Measurements from ENCODE around the gene NXPE2. TPM values are rescaled to one million over a fixed set of nuclear protein-coding genes. Genes with fewer than 3 reads are reported as not detected.
A peak's percentile ranks its signal among the peaks of the same experiment; 100 is the strongest.

NXPE2 gene
- total RNA-seq, 1 donor from 2014 or later: not detected

DNA sequence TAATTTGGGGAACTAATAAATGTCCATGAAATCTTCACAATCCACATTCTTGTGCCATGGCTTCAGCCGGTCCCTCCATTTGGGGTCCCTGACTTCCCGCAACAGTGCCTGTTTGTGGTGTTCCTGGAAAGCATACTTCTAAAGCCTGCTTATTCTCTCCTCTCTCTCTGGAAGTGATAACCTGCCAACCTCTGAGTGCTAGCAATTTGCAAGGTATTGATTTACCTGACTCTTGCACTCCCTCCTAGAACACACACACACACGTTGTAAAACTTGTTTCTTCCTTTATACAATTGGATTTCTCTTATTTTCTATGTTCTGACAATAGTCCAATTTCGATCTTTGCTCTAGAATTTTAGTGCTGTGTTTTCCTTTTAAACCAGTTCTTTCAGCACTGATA is 58.5 kb downstream of the NXPE2 start:
- TF ChIP-seq, protein P1, sequence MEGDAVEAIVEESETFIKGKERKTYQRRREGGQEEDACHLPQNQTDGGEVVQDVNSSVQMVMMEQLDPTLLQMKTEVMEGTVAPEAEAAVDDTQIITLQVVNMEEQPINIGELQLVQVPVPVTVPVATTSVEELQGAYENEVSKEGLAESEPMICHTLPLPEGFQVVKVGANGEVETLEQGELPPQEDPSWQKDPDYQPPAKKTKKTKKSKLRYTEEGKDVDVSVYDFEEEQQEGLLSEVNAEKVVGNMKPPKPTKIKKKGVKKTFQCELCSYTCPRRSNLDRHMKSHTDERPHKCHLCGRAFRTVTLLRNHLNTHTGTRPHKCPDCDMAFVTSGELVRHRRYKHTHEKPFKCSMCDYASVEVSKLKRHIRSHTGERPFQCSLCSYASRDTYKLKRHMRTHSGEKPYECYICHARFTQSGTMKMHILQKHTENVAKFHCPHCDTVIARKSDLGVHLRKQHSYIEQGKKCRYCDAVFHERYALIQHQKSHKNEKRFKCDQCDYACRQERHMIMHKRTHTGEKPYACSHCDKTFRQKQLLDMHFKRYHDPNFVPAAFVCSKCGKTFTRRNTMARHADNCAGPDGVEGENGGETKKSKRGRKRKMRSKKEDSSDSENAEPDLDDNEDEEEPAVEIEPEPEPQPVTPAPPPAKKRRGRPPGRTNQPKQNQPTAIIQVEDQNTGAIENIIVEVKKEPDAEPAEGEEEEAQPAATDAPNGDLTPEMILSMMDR (conservative IDR thresholded peaks at IDR 0.05; ENCODE audit: low read depth, low read length): no peak

DNA sequence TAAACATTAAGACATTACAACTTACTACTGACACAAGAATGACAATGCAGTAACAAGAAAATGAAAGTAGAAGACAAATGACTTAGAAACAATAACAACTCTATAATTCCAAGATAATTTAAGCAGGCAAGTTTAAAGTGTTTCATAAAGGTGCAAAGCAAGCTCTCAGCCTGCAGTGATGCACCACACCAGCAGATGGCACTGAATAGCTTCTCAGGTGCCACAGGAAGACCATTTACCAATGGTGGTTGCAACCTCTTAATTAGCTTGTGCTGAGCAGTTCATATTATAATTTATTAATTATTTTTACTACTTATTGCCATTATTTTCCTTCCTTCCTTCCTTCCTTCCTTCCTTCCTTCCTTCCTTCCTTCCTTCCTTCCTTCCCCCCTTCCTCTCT is 60.6 kb downstream of the NXPE2 start:
- TF ChIP-seq, protein P1 (conservative IDR thresholded peaks at IDR 0.05; ENCODE audit: low read depth, low read length): peak; percentile 87
- DNase-seq (ENCODE audit: low read depth): no peak
- no peak overlapping the region for H3K4me3 ChIP-seq (ENCODE audit: low read depth, low read length)

More for the DNA sequence above, 58.5 kb downstream of the NXPE2 start:
- H3K4me3 ChIP-seq (ENCODE audit: low read depth, low read length): no peak overlapping the region
- no peak for DNase-seq (ENCODE audit: low read depth)

DNA sequence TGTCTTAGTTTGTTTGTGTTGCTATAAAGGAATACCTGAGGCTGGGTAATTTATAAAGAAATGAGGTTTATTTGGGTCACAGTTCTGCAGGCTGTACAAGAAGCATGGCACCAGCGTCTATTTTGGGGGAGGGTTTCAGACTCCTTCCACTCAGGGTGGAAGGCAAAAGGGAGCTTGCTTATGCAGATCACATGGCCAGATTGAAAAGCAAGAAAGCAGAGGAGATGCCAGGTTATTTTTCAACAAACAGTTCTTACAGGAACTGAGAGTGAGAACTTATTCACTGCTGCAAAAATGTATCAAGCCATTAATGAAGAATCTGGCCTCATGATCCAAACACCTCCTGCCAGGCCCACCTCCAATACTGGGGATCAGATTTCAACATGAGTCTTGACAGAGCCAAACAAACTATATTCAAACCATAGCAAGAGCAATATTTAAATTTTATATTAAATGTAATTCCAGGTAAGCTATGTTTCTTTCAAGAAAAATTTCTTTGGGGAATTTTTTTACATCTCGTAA is 66.9 kb downstream of the NXPE2 start:
- H3K4me3 ChIP-seq (ENCODE audit: low read depth, low read length): no peak overlapping the region
- no peak for DNase-seq (ENCODE audit: low read depth)
- TF ChIP-seq, protein P1 (conservative IDR thresholded peaks at IDR 0.05; ENCODE audit: low read depth, low read length): no peak

DNA sequence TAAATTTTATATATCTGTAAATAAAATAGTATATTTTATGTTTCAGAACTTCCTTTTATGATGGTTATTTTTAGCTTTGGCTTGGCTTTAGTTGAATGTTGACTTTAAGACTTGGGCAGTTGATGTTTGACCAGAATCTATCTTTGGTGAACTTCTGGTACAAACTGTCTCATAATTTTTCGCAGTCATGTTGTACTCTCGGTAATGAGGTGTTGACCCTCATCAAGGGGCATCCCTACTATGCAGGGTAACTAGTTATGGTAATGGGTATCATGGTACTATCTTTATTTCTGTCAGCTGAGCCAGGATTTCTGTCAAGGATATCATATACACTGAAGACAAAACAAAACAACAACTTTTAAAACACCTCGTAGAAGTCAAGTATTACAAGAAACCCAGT is 67.7 kb downstream of the NXPE2 start:
- DNase-seq (ENCODE audit: low read depth): no peak
- TF ChIP-seq, protein P1 (conservative IDR thresholded peaks at IDR 0.05; ENCODE audit: low read depth, low read length): no peak
- no peak overlapping the region for H3K4me3 ChIP-seq (ENCODE audit: low read depth, low read length)

Other genes starting within 250 kb of the NXPE2 start
- 197 and 206 TPM in 2 replicates for gene REXO2, start 239.1 kb upstream of the NXPE2 start, total RNA-seq
- not detected in 2 replicates for gene NXPE1, start 118.6 kb upstream of the NXPE2 start, total RNA-seq
- not detected in 2 replicates for gene NXPE4, start 82.7 kb upstream of the NXPE2 start, total RNA-seq

Measured in epithelial cell of proximal tubule (primary cell).